CD4-positive, alpha-beta T cell treated with Interleukin-4 for 1 hour (primary cell): ENCODE results near the gene KANK4.
A peak's percentile ranks its signal among the peaks of the same experiment; 100 is the strongest.

Experiments used
- DNase-seq, 2 donors: peaks; one replicate each; pipeline ENCODE4 v3.0.0-alpha.2; 2020 to 2022

Gene KANK4

DNA sequence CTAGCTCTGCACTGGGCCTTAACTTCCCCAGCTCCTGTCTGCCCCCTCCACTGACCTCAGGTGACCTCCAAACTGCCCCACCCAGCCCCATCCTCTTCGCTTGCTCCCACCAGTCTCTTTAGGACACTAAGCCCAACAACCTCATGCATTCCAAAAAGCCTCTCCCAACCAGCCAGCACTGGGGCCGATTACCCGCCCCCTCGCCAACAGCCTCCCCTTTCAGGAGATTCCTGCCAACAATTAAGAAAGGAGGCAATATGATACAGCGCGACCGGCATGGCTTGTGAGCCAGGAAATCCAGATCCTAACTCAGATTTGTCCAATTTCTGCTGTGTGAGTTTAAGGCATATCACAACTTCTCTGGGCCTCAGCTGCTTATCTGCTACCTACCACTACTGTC is 14.7 kb downstream of the KANK4 start:
- no peak for DNase-seq

DNA sequence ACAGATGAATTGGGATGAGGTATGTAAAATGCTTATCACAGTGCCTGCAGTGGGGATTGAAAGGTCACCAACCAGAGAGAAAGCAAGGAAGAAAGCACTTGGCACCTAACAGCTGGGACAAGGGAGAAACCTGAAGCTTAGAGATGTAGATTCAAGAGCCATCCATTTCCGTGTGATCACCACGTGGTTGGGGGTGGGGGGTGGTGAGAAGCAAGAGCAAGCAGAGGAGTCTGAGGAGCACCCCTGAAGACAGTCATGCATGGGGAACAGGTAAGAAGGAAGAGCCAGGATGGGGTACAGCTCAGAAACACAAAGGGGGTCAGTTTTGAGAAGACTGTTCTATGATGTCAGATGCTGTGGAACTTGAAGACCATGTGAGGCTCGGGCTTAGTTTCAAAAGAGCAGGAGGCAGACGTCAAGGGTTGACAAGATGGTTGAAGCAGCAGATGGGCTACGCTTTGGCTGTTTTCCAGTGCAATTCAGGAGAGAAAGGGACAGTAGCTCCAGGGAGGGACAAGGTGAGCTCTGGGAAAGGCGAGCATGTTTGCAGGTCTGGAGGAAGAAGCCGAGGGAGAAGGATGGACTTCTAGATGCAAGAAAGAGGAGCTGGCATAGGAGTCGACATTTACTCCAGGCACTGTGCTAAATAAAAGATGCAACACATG is 17.4 kb downstream of the KANK4 start:
- no peak for DNase-seq

DNA sequence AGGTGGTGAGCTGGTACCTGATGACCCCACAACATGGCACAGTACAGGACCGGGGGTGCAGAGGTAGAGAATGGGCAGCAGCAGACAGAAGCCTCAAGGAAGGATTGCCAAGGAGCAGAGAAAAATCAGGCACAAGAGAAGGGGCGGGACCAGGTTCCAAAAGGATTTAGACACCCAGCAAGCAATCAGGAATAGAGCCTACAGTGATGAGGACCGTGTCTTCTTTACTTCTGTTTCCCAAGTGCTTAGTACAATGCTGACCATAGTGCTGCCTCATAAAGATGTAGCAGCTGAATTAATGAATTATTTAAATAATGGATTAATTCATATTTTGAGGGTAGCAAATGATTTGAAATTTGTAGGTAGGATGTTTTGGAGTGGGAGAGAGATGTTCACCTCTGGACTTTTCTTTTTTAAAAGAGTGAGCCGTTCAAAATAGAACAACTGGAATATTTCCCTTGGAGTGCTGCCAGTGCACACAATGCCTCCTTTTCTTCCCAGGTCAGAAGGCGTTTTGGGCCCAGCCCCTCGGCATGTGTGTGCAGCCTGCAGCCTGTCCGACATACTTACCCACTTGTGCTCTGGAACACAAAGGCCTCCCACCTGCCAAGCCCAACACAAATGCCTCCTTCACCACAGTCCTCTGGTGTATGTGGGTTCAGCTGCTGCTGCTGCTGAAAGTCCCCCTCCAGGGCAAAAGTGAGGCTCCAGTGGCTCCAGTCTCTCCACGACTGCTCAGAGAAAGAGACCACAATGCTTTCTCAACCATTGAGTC is 19.6 kb downstream of the KANK4 start:
- DNase-seq = no peak

DNA sequence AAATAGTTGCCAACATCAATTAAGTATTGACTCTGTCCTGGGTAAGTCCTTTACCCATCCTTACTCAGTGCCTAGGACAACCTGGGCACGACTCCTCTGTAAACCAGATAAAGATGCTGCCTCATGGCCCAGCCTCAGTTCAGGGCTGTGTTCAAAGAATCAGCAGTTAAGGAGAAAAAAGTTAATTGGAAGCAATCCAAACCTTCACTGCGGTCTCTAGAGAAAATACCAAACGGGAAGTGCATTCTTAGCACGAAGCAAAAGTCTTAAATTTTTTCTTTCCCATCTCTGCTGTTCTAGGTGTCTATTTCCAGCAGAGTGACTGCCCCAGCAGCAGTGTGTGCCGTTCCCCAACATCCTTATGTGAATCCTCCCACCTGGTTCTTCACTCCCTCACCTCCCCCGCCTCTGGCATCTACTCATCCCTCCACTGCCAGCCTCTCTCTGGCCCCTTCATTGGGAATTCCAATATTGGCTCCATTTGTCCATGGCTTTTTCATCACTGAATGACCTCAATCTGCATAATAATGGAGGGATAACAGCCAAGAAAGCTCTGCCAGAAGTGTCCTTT is 23.2 kb downstream of the KANK4 start:
- DNase-seq = peak in 1 of 2 donors; percentile 16

DNA sequence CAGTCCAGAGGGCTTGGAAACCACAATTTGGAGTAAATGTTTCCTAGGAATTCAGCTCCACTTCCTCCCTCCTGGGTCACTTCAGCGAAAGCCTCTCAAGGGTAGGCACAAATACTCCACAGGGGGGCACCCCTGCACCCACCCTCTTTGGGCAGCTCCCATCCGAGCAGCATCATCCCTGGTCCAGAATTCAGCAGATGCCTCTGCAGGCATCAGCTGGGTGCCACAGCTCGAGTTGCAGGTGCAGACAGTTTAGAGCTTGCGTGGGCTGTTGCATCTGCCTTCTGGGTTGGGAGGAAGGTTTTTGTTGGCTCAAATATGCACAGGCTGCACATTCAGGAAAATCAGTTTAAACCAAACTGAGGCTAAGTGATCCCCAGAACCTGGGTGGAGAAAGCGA is 25.0 kb downstream of the KANK4 start:
- DNase-seq = no peak

DNA sequence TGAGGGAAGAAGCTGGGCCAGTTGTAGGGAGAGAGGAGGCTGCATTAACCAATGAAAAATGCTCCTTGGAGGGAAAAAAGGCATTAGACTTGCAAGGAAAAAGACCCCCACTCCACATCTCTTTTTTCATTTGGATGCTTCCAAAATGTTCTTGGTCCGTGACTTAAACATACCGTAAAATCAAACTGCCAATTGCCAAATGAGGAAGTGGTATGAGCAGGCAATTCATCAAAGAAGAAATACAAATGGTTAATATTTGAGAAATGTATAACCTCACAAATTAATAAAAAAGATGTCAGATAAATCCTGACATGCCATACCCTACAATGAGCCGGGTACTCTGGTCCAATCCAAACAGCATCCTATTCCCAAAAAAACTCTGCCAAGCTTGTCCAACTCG is 30.6 kb downstream of the KANK4 start:
- no peak for DNase-seq

DNA sequence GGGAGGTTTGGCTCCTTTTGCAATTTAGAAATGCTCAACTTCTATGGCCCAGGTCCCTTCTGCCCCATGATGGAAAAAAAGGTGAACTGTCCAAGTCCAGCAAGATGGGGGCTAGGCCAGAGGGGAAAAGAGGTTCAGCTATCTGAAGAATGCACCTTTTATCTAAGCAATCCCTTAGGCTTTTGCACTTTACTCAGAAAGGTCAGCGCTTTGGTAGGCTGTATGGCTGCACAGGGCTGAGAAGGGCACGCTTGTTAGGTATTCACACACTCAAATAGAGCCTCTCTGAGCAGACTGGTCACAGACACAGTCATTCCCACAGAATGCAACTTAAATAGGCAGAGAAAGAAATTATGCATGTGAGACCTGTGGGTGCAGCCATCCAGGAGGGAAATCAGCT is 31.0 kb downstream of the KANK4 start:
- DNase-seq = no peak

DNA sequence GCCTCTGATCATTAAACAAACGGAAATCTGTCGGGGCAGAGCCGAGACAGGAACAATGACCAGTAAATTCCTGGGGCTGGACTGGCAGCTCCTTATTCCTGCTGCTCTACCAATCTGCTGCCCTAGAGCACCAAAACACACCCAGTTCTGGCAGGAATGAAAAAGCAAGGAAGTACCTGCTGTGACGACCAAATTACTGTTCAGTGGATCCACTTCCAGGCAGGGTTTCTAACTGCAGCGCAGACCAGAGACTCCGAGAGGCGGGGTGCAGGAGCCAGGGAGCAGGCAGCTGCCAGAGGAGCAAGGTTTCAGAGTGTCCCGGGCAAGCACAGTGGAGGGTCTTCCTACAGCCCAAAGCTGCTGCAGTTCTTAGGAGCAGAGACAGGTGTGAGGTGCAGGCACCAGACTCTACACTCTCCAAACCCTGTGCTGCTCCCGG is 32.4 kb downstream of the KANK4 start:
- DNase-seq = no peak

DNA sequence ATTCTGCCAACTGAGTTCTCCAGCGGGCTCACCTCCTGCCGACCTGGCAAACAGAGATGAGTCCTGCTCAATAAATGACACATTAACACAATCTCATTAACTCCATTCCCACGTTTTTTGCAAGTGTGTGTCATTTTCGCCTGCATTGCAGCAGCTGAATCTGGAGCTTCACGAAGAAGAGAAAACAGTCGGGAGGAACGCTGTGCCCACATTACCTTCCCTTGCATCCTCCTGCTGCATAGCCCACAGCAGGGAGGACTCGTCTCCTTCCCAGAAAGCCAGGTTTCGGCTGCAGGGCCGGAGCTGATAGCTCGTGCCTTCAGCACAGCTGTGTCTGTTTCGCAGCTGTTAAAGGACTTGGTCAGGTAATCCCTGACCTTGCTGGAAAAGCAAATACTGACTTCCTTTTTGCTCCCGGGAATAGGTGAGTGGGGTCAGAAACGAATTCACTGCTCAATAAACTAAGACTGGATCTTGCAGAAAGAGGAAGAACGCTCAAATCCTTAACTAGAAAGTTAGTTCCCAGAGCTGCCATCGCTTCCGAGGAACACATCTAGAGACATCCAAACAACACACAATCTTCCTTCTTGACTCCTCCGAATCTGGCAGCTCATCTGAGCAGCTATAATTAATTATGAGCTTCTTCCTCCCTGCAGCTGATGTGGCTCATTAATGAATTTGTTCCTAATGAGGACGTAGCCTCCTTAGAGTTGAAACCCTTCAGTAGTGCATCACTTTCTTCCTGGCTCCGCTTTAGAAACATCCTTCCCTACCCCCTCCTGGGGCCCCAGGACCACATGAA is 33.0 kb downstream of the KANK4 start:
- no peak for DNase-seq

DNA sequence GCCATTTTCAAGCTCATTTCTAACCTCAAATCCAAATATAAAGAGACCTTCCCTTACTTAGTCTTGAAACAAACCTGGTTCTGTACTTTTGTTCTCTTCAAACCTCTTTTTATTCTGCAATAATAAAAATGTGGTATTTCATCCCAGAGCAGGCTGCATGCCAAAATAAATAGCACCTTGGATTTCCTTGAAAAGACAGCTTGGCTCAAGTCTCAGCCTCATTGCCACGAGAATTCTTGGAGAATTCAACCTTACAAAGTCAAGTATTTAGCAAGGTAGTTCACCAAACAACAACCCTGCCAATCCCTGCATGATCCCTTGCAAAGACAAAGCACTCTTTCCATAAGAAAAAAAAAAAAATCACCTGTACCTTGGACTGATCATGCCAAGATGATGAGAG is 33.8 kb downstream of the KANK4 start:
- DNase-seq = no peak

DNA sequence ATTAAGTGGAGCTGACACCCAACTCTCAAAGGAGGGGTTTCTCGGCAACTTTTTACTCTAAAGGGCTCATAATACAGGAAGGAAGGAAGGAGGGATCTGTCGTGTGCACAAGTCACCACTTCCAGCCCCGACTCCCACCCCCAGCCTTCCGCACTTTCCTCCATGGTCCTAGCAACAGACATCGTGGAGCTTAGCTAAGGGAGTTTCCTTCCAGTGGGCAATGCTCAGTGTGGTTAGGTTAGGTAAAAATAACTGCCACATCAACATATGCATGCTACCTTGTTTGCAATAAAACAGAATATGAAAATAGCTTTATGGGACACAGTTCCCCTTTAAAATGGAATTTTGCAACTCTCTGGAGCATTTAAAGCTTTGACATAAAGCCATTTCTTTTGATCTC is 35.2 kb downstream of the KANK4 start:
- no peak for DNase-seq

DNA sequence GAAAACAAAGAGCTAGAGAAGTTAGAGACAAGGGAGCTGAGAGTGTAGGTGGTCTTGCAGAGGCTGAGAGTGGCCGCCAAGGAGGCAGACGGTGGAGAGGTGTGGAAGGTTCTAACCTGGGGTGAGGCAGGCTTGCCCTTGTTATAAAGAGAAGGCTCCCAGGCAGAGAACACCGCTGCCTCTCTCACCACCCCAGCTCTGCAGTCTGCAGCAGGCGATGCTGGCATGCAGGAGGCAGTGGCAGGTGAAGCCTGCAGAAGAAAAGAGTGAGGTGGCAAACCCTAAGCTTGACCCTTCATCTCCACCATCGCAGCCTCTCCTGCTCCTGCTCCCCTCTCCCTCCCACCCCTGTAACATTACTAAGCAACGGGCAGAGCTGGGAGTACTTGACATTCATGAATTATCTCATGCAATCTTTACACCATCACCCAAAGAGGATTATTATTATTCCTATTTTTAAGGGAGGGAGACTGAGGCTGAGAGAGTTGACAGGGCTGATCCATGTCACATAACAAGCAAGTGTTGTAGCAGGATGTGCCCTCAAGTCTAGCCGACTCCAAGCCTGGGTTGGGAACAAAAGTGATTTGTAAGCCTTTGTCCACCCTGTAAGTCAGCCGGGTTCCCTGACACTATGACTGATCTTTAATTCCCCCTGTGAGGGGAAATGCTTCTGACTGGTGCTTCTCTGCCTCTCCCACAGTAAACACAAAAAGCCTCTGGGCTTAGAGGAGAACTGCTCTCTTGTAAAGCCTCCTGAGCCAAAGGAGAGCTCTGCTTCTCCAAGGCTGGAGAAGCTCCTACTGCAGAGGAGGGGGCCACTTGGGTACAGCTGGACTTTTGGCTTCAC is 36.1 kb downstream of the KANK4 start:
- DNase-seq = no peak

DNA sequence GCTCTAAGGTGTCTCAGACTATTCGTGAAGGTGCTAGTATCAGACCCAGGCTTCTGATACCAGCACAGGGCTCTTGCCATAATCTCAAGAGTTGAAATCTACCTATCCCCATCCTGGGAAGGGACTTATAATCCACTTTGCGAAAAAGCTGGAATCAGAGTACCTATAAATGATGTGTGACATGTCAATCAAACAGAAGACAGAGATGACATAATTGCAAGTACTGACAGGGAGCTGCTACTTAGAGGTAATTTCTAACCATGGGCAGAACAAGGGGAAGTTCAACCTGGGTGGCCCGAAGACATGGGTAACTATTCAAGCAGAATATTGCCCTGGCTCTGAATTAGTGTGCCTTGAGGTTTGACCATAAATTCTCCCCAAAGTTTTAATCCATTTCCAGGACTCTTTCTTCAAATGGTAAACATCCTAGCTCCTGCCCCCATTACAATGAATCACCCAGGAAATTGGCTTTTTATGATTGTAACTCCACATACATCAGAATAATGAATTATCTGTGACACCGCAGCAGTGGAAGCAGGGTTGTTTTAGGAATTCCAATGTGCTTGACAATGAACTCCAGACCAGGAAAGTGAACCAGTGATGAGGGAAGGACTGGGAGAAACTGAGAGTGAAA is 37.2 kb downstream of the KANK4 start:
- no peak for DNase-seq

DNA sequence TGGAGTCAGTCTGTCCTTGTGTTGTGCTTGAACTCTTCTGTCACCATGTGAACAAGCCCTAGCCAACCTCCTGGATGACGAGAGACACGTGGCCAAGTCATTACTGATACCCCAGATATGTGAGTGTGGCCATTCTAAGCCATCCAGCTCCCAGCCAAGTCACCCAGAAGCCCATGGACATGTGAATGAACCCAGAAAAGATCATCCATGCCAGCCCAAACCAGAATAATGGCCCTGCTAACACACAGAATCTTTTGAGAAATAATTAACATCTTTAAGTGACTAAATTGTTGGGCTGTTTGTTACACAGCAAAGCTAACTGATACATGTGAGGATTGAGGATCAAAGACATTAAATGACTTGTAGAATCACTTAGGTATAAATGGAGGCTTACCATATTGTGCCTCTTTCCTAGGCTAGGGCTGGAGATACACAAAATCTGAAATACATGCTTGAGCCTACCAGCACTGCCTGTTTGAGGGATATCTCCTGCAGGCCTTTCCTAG is 38.2 kb downstream of the KANK4 start:
- DNase-seq = no peak

DNA sequence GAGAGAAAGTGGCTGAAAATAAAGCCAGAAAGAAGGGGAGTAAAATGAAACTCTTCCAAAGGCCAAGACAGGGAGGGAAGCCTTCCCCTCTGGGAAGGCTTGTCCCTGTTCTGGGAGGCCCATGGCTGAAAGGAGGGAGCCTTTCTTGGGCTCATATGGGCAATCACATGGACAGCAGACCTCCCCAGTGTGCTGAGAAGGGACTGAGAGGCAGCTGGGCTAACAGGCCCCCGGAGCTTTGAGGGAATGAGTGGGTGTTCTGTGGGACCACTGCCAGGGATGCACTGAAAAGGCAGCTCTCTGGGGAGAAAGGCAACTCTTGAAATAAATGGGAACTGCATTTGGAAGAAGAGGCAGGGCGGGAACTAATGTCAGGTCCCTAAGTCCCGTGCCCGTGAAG is 39.1 kb downstream of the KANK4 start:
- DNase-seq = no peak

DNA sequence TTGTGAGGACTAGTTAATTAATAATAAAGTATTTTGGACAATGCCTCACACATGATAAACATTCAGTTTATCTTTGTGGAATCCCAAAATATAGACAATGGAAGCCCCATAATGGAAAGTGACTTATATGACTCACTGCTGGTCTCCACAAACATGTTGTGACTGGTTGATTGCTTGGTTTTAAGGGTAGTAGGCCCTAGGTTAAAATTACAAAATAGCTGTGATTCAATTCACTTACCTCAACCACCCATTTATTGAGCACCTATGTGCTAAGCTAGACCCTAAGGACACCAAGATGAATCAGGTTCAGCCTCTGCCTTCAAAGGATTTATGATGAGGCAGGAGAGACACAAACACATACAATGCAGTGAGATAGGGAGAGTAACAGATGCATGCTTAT is 42.4 kb downstream of the KANK4 start:
- DNase-seq = no peak

DNA sequence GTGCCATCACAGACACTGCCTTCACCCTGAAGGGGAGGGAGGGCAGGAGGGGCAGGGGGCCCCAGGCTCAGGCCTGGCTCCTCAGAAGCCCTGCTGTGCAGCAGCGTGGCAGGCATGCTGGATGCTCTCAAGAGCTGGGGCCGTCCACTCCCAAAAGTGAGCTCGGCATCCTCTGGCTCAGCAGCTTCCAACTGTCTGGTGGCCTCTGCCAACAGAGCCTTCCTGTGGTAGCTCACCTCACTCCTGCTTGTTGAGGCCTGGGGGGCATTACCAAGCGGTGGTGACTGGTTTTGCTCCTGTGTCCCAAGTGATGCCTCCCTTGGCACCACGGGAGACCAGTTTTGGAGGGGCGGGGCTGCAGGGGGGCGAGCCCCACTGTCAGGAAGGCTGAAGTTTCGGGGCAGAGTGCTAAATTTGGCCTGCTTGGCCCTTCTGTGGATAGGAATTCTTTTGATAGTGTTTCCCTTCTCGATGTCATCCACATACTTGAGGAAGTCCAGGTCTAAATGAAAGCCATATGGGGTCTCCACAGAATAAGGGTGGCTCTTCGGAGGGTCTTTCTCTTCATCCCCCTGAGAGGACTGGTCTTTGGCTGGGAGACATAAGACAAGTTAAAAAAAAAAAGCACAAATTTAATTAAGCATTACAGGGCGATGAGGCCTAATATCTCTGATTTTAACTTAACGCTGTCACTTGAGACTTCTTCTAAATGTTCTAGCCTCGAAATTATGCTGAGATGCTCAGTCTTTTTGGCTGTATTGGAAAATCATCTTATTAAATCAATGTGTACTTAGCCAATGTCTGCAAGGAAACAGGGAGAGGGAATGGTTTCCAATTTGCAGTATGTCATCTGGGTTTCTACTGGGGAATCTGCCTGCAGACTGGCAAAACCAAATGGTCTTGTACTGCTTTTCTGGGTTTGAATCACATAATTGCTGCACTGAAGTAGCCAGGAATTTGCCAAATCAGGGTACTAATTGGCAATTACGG is 44.4 kb downstream of the KANK4 start:
- no peak for DNase-seq

DNA sequence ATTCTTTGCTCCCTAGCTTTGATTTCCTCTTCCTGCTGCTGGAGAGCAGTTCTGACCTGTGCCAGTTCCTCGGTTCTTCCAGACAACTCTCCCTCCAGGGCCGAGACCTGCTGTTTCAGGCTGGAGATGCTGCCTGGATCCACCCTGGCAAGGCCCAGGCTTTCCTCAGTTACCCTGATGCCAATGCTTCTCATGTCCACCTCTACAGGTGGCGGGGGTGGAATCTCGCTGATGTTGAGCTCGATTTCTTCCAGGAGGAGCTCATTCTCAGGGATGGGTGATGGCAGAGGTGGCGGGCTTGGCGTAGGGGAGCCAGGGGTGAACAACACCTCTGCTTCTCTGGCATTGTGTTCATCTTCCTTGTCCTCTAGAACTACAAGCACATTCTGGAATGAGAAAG is 45.3 kb downstream of the KANK4 start:
- DNase-seq = no peak

DNA sequence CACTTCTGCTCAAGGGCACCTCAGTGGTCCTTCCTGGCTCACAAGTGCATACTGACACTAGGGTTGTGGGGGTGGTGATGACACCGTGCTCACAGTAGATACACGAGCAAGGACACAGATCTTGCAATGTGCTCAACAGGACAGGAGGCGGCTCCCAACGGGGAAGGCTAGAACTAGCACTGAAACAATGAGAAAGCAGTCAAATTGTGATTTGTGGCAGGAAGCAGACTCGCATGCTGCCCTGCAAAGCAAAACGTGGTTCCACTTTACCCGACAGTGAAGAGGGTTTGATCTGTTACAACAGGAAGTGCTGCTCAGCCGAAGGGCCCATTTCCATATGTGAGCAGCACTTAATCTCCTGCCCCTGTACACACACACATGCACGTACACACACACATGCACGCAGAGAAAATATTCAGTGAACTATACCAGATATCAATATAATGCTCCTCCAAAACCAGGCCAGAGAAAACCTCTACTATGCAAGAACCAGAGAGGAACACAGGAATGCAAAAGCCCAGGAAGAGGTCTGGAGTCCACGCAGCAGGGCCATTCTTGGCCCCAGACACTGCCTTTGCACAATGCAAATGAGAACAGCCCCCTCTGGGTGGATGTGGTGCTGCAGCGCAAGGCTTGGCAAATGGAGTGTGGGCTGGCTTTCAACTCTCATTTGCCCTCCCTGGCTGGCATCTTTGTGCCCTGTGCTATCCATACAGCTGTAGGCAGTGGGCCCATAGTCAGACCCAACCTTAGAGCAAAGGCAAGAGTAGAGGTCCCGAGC is 47.1 kb downstream of the KANK4 start:
- DNase-seq = peak; percentile 45 to 52

DNA sequence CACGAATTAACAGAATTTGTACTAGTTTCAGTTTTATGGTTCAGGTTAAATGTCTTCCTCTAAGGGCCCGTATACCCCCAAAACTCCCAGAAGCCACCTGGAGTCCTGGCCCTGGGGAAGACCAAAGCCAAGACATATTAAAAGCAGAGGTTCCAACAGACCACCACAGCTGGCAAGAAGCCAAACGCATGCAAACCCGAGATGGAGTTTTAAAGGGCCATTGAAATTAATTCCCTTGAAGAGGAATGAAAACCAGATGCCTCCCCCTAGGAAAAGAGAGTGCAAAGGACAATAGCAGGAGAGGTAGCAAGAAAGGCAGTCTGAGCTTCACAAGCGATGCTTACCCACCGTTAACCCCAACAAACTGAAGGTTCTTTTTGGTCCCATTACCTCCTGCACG is 48.1 kb downstream of the KANK4 start:
- DNase-seq = no peak
